Measurements from ENCODE around the gene CEP41. TPM values are rescaled to one million over a fixed set of nuclear protein-coding genes. Genes with fewer than 3 reads are reported as not detected.

CEP41 gene
- total and polyA plus RNA-seq, 5 donors from 2014 or later = 4.1 to 22.0 (median 12.7) TPM

GRCh38 chr7:130417213-130417612, 23.6 kb downstream of the CEP41 start:
- Mint-ChIP-seq H3K4me3 (peak overlapping the region; percentile 25 to 56 (median 42)), H3K4me1 (peaks cover 21 to 61% (median 36%) of the 10 kb centered on the region in 4 donors), H3K27ac (peak overlapping the region; percentile 20 to 89 (median 83)), H3K9me3 (no peaks in the 10 kb centered on the region), H3K27me3 (peaks cover 4% of the 10 kb centered on the region), H3K36me3 (peaks cover 6% of the 10 kb centered on the region)
- DNase-seq = peak in 1 of 3 donors; percentile 28
- ATAC-seq (ENCODE audit: low read depth in 2 of 2) = peak in 1 of 2 donors; percentile 38
- peak overlapping the region; percentile 13 for H3K4me3 ChIP-seq (ENCODE audit: low read depth, low read length)
- no peaks in the 10 kb centered on the region for H3K9me3 ChIP-seq (ENCODE audit: control insufficient read depth in 2 of 2, low read length in 2 of 2)
- no peaks in the 10 kb centered on the region for H3K27me3 ChIP-seq (ENCODE audit: control insufficient read depth, insufficient read depth, low read length)
- H3K27ac ChIP-seq (ENCODE audit: insufficient read depth, low read length, poor library complexity, severe bottlenecking) = no peak overlapping the region
- no peaks in the 10 kb centered on the region for H3K36me3 ChIP-seq (ENCODE audit: control insufficient read depth, insufficient read depth, low read length)
- H3K4me1 ChIP-seq (ENCODE audit: control insufficient read depth, insufficient read depth, low read length, poor library complexity, severe bottlenecking) = peaks cover 4% of the 10 kb centered on the region

GRCh38 chr7:130415006-130415405, 25.8 kb downstream of the CEP41 start:
- Histone ChIP-seq H3K4me1 (ENCODE audit: control insufficient read depth, insufficient read depth, low read length, poor library complexity, severe bottlenecking) (no peaks in the 10 kb centered on the region), H3K27me3 (ENCODE audit: control insufficient read depth, insufficient read depth, low read length) (no peaks in the 10 kb centered on the region), H3K36me3 (ENCODE audit: control insufficient read depth, insufficient read depth, low read length) (no peaks in the 10 kb centered on the region), H3K4me3 (ENCODE audit: low read depth, low read length) (no peak overlapping the region), H3K9me3 (ENCODE audit: control insufficient read depth in 2 of 2, low read length in 2 of 2) (no peaks in the 10 kb centered on the region), H3K27ac (ENCODE audit: insufficient read depth, low read length, poor library complexity, severe bottlenecking) (no peak overlapping the region)
- DNase-seq = peak in 1 of 3 donors; percentile 19
- Mint-ChIP-seq H3K4me1 (peaks cover 15 to 50% (median 37%) of the 10 kb centered on the region in 4 donors), H3K4me3 (peak overlapping the region in 1 of 4 donors; percentile 14), H3K9me3 (no peaks in the 10 kb centered on the region), H3K36me3 (peaks cover 15% of the 10 kb centered on the region), H3K27ac (peak overlapping the region in 1 of 3 donors; percentile 56), H3K27me3 (peaks cover 4% of the 10 kb centered on the region)
- no peak for ATAC-seq (ENCODE audit: low read depth in 2 of 2)

DNA sequence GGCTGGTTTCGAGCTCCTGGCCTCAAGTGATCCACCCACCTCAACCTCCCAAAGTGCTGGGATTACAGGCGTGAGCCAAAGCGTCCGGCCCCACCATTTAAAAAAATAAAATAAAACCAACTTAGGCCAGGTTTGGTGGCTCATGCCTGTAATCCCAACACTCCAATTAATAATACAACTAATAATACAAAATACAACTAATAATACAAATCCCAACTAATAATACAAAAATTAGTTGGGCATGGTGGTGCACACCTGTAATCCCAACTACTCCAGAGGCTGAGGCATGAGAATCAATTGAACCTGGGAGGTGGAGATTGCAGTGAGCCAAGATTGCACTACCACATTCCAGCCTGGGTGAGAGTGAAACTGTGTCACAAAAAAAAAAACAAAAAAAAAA, 27.6 kb downstream of the CEP41 start:
- H3K27ac ChIP-seq (ENCODE audit: insufficient read depth, low read length, poor library complexity, severe bottlenecking) = no peak overlapping the region
- no peak for ATAC-seq (ENCODE audit: low read depth in 2 of 2)
- no peaks in the 10 kb centered on the region for H3K9me3 Mint-ChIP-seq
- no peak overlapping the region for H3K4me3 Mint-ChIP-seq
- no peaks in the 10 kb centered on the region for H3K36me3 ChIP-seq (ENCODE audit: control insufficient read depth, insufficient read depth, low read length)
- no peak overlapping the region for H3K27ac Mint-ChIP-seq
- H3K4me3 ChIP-seq (ENCODE audit: low read depth, low read length) = no peak overlapping the region
- H3K9me3 ChIP-seq (ENCODE audit: control insufficient read depth in 2 of 2, low read length in 2 of 2) = no peaks in the 10 kb centered on the region
- DNase-seq = no peak
- H3K4me1 Mint-ChIP-seq = peaks cover 15 to 39% (median 32%) of the 10 kb centered on the region in 4 donors
- H3K4me1 ChIP-seq (ENCODE audit: control insufficient read depth, insufficient read depth, low read length, poor library complexity, severe bottlenecking) = no peaks in the 10 kb centered on the region
- H3K27me3 Mint-ChIP-seq = peaks cover 4% of the 10 kb centered on the region
- no peaks in the 10 kb centered on the region for H3K27me3 ChIP-seq (ENCODE audit: control insufficient read depth, insufficient read depth, low read length)
- peaks cover 11% of the 10 kb centered on the region for H3K36me3 Mint-ChIP-seq

- H3K9me3 ChIP-seq (ENCODE audit: control insufficient read depth in 2 of 2, low read length in 2 of 2) = no peaks in the 10 kb centered on the region
- Mint-ChIP-seq H3K27me3 (no peaks in the 10 kb centered on the region), H3K36me3 (peaks cover 11% of the 10 kb centered on the region), H3K4me1 (peaks cover 7 to 20% (median 16%) of the 10 kb centered on the region in 4 donors), H3K9me3 (no peaks in the 10 kb centered on the region), H3K4me3 (no peak overlapping the region), H3K27ac (peak overlapping the region in 1 of 3 donors; percentile 7)
- H3K4me3 ChIP-seq (ENCODE audit: low read depth, low read length) = no peak overlapping the region
- no peak for ATAC-seq (ENCODE audit: low read depth in 2 of 2)
- no peaks in the 10 kb centered on the region for H3K27me3 ChIP-seq (ENCODE audit: control insufficient read depth, insufficient read depth, low read length)
- no peak overlapping the region for H3K27ac ChIP-seq (ENCODE audit: insufficient read depth, low read length, poor library complexity, severe bottlenecking)
- no peak for DNase-seq
- H3K4me1 ChIP-seq (ENCODE audit: control insufficient read depth, insufficient read depth, low read length, poor library complexity, severe bottlenecking) = no peaks in the 10 kb centered on the region
- no peaks in the 10 kb centered on the region for H3K36me3 ChIP-seq (ENCODE audit: control insufficient read depth, insufficient read depth, low read length)
Measured at GRCh38 chr7:130410868-130411541, 29.8 kb downstream of the CEP41 start.

GRCh38 chr7:130409712-130410072, 31.1 kb downstream of the CEP41 start:
- H3K27ac ChIP-seq (ENCODE audit: insufficient read depth, low read length, poor library complexity, severe bottlenecking) = no peak overlapping the region
- H3K27me3 ChIP-seq (ENCODE audit: control insufficient read depth, insufficient read depth, low read length) = no peaks in the 10 kb centered on the region
- DNase-seq (no peak), ATAC-seq (ENCODE audit: low read depth in 2 of 2) (no peak)
- Mint-ChIP-seq H3K27ac (no peak overlapping the region), H3K4me3 (no peak overlapping the region), H3K9me3 (no peaks in the 10 kb centered on the region), H3K27me3 (no peaks in the 10 kb centered on the region), H3K4me1 (peaks cover 0 to 11% (median 6%) of the 10 kb centered on the region in 4 donors), H3K36me3 (peaks cover 11% of the 10 kb centered on the region)
- no peak overlapping the region for H3K4me3 ChIP-seq (ENCODE audit: low read depth, low read length)
- no peaks in the 10 kb centered on the region for H3K9me3 ChIP-seq (ENCODE audit: control insufficient read depth in 2 of 2, low read length in 2 of 2)
- H3K36me3 ChIP-seq (ENCODE audit: control insufficient read depth, insufficient read depth, low read length) = no peaks in the 10 kb centered on the region
- no peaks in the 10 kb centered on the region for H3K4me1 ChIP-seq (ENCODE audit: control insufficient read depth, insufficient read depth, low read length, poor library complexity, severe bottlenecking)

DNA sequence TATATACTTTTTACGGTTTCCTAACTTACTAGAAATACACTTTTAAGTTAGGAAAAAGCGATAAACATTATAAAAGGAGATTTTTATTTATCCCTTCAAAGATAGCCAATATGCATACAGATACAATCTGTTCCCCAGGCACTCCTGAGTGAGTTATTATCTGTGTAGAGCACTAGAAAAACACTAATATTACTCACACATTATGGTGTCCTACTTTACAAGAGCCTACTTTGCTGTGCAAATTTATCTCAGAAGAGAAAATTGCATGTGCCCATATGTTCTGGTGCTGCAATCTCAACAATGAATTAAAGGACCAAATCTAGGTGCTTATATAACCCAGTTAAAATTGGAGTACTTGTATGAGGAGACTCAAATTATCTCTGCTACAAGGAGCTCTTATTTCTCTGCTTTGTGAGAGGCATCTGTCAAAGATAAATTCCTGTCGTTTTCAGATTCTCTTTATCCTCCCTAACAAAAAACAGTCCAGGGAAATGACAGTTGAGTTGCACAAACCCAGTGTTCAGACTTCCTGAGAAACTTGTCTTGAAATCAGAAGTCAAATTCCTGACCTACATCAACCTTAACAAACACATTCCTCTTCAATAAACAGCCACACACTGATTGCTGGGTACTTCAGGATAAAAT, 31.6 kb downstream of the CEP41 start:
- no peaks in the 10 kb centered on the region for H3K36me3 ChIP-seq (ENCODE audit: control insufficient read depth, insufficient read depth, low read length)
- Mint-ChIP-seq H3K4me3 (no peak overlapping the region), H3K9me3 (no peaks in the 10 kb centered on the region), H3K27ac (no peak overlapping the region), H3K27me3 (no peaks in the 10 kb centered on the region), H3K4me1 (peaks cover 0 to 6% (median 4%) of the 10 kb centered on the region in 4 donors), H3K36me3 (peaks cover 11% of the 10 kb centered on the region)
- no peak for ATAC-seq (ENCODE audit: low read depth in 2 of 2)
- no peak overlapping the region for H3K27ac ChIP-seq (ENCODE audit: insufficient read depth, low read length, poor library complexity, severe bottlenecking)
- H3K4me1 ChIP-seq (ENCODE audit: control insufficient read depth, insufficient read depth, low read length, poor library complexity, severe bottlenecking) = no peaks in the 10 kb centered on the region
- H3K27me3 ChIP-seq (ENCODE audit: control insufficient read depth, insufficient read depth, low read length) = no peaks in the 10 kb centered on the region
- H3K9me3 ChIP-seq (ENCODE audit: control insufficient read depth in 2 of 2, low read length in 2 of 2) = no peaks in the 10 kb centered on the region
- DNase-seq = no peak
- no peak overlapping the region for H3K4me3 ChIP-seq (ENCODE audit: low read depth, low read length)

DNA sequence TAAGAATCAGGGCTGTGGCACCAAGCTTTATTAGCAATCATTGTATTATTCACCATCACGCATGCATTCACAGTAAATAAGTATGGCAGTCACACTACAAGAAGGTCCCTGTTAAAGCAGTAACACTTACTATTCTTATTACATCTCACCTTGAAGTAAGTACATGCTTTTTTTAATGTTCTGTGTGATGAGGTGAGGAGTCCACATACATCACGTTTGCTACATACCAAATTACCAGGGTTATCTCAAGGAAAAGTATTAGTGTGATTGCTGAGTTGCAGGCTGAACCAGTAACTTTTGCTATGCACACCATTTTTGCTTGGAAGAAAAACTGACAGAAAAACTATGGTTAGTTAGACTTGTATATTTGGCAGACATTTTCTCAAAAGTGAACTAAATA, 35.8 kb downstream of the CEP41 start:
- Histone ChIP-seq H3K9me3 (ENCODE audit: control insufficient read depth in 2 of 2, low read length in 2 of 2) (no peaks in the 10 kb centered on the region), H3K27me3 (ENCODE audit: control insufficient read depth, insufficient read depth, low read length) (no peaks in the 10 kb centered on the region), H3K27ac (ENCODE audit: insufficient read depth, low read length, poor library complexity, severe bottlenecking) (no peak overlapping the region), H3K4me3 (ENCODE audit: low read depth, low read length) (no peak overlapping the region), H3K36me3 (ENCODE audit: control insufficient read depth, insufficient read depth, low read length) (no peaks in the 10 kb centered on the region), H3K4me1 (ENCODE audit: control insufficient read depth, insufficient read depth, low read length, poor library complexity, severe bottlenecking) (no peaks in the 10 kb centered on the region)
- peaks cover 20% of the 10 kb centered on the region for H3K36me3 Mint-ChIP-seq
- no peak for DNase-seq
- no peaks in the 10 kb centered on the region for H3K4me1 Mint-ChIP-seq
- no peaks in the 10 kb centered on the region for H3K27me3 Mint-ChIP-seq
- ATAC-seq (ENCODE audit: low read depth in 2 of 2) = no peak
- H3K4me3 Mint-ChIP-seq = no peak overlapping the region
- no peak overlapping the region for H3K27ac Mint-ChIP-seq
- no peaks in the 10 kb centered on the region for H3K9me3 Mint-ChIP-seq

DNA sequence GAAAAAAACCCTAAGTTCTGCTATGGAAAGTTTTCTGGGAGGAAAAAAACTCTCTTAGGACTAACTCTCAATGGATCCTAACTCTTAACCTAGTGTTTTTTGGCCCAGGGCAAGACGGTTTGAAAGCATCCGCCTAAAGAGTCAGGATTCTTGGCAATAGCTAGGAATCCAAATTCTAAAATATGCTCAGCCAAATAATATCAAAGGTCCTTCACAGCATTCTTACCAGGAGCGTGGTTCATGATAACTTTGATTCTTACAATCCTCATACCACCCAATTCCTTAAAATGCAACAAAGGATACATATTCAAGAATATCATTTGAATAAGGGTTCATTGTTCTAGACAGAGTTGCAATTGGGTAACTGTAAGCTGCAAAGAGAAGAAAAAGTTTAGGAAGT, 39.2 kb downstream of the CEP41 start:
- no peaks in the 10 kb centered on the region for H3K27me3 ChIP-seq (ENCODE audit: control insufficient read depth, insufficient read depth, low read length)
- H3K4me1 Mint-ChIP-seq = no peaks in the 10 kb centered on the region
- no peak overlapping the region for H3K4me3 Mint-ChIP-seq
- no peak overlapping the region for H3K27ac Mint-ChIP-seq
- ATAC-seq (ENCODE audit: low read depth in 2 of 2) = no peak
- H3K27ac ChIP-seq (ENCODE audit: insufficient read depth, low read length, poor library complexity, severe bottlenecking) = no peak overlapping the region
- H3K36me3 ChIP-seq (ENCODE audit: control insufficient read depth, insufficient read depth, low read length) = no peaks in the 10 kb centered on the region
- no peak overlapping the region for H3K4me3 ChIP-seq (ENCODE audit: low read depth, low read length)
- DNase-seq = no peak
- H3K9me3 ChIP-seq (ENCODE audit: control insufficient read depth in 2 of 2, low read length in 2 of 2) = no peaks in the 10 kb centered on the region
- no peaks in the 10 kb centered on the region for H3K9me3 Mint-ChIP-seq
- peaks cover 32% of the 10 kb centered on the region for H3K36me3 Mint-ChIP-seq
- no peaks in the 10 kb centered on the region for H3K4me1 ChIP-seq (ENCODE audit: control insufficient read depth, insufficient read depth, low read length, poor library complexity, severe bottlenecking)
- no peaks in the 10 kb centered on the region for H3K27me3 Mint-ChIP-seq
